HEK293 (cell line): ENCODE data around the gene EHD3.

Source experiments
- CTCF ChIA-PET: fragments of 350-600 bp; formaldehyde crosslinking; extraction: SDS; loops from one replicate; lab custom pipeline; 2021; ENCODE audit warnings: antibody characterized with exemption; lab: Yijun Ruan, JAX
- POLR2A ChIA-PET: fragments of 300-600 bp; formaldehyde crosslinking; extraction: SDS; loops from one replicate; lab custom pipeline; 2020; ENCODE audit warnings: antibody characterized with exemption, inconsistent platforms; lab: Yijun Ruan, JAX
- H3K27ac ChIP-seq: fragments of 200-500 bp; sonication (Bioruptor generic); 2 replicates; pipeline ENCODE4 v1.5.1; 2014; ENCODE audit warnings: low read depth, low read length, control low read depth, inconsistent platforms; ENCODE audit errors: extremely low read depth
- H3K36me3 ChIP-seq, 2 experiments: fragments of 200-500 bp in 1 of 2; sonication (Bioruptor generic) in 1 of 2; 1 replicate in 1 of 2; 2 replicates in 1 of 2; pipeline ENCODE4 v1.5.1; 2014 to 2017; ENCODE audit warnings: inconsistent platforms in 2 of 2, low read length in 2 of 2; ENCODE audit not compliant: control insufficient read depth in 2 of 2, insufficient read depth in 1 of 2
- H3K4me1 ChIP-seq: fragments of 200-500 bp; sonication (Bioruptor generic); 2 replicates; pipeline ENCODE4 v1.5.1; 2014; ENCODE audit warnings: mild to moderate bottlenecking, low read length, inconsistent platforms; ENCODE audit not compliant: control insufficient read depth, insufficient read depth
- H3K4me3 ChIP-seq: 2 replicates; pipeline ENCODE4 v1.5.1; 2011; ENCODE audit warnings: low read depth, mild to moderate bottlenecking, control low read depth, low read length, moderate library complexity
- H3K9me3 ChIP-seq: fragments of 200-500 bp; sonication (Bioruptor generic); 2 replicates; pipeline ENCODE4 v1.5.1; 2014; ENCODE audit warnings: low read depth, low read length, inconsistent platforms; ENCODE audit not compliant: control insufficient read depth, insufficient read depth
- BCL11B ChIP-seq: fragments of 450-650 bp; formaldehyde crosslinking; IDR thresholded peaks from 2 replicates; pipeline ENCODE4 v1.5.1; 2016; ENCODE audit warnings: low read depth, missing biosample characterization, missing genetic modification characterization
- FEZF1 ChIP-seq: fragments of 450-650 bp; formaldehyde crosslinking; IDR thresholded peaks from 2 replicates; pipeline ENCODE4 v1.5.1; 2016; ENCODE audit warnings: missing biosample characterization, missing genetic modification characterization
- GLI4 ChIP-seq: fragments of 450-650 bp; formaldehyde crosslinking; IDR thresholded peaks from 2 replicates; pipeline ENCODE4 v1.5.1; 2016; ENCODE audit warnings: missing biosample characterization, missing genetic modification characterization
- KLF1 ChIP-seq: fragments of 450-650 bp; formaldehyde crosslinking; IDR thresholded peaks from 2 replicates; pipeline ENCODE4 v1.5.1; 2016; ENCODE audit warnings: missing biosample characterization, missing genetic modification characterization
- OVOL3 ChIP-seq: fragments of 450-650 bp; formaldehyde crosslinking; IDR thresholded peaks from 2 replicates; pipeline ENCODE4 v1.5.1; 2016; ENCODE audit warnings: missing biosample characterization, missing genetic modification characterization
- PRDM10 ChIP-seq: fragments of 450-650 bp; formaldehyde crosslinking; IDR thresholded peaks from 2 replicates; pipeline ENCODE4 v1.5.1; 2016; ENCODE audit warnings: missing biosample characterization, missing genetic modification characterization
- ZBTB1 ChIP-seq: fragments of 450-650 bp; formaldehyde crosslinking; IDR thresholded peaks from 2 replicates; pipeline ENCODE4 v1.5.1; 2016; ENCODE audit warnings: missing biosample characterization, missing genetic modification characterization
- ZFP69B ChIP-seq: fragments of 450-650 bp; formaldehyde crosslinking; IDR thresholded peaks from 2 replicates; pipeline ENCODE4 v1.5.1; 2016; ENCODE audit warnings: missing biosample characterization, missing genetic modification characterization
- ZIC2 ChIP-seq: fragments of 450-650 bp; formaldehyde crosslinking; IDR thresholded peaks from 2 replicates; pipeline ENCODE4 v1.5.1; 2016; ENCODE audit warnings: missing biosample characterization, missing genetic modification characterization
- ZNF10 ChIP-seq: fragments of 450-650 bp; formaldehyde crosslinking; IDR thresholded peaks from 2 replicates; pipeline ENCODE4 v1.5.1; 2017; ENCODE audit warnings: missing biosample characterization, missing genetic modification characterization
- ZNF114 ChIP-seq: fragments of 450-650 bp; formaldehyde crosslinking; IDR thresholded peaks from 2 replicates; pipeline ENCODE4 v1.5.0; 2017; ENCODE audit warnings: missing biosample characterization, missing genetic modification characterization
- ZNF169 ChIP-seq: fragments of 450-650 bp; formaldehyde crosslinking; IDR thresholded peaks from 2 replicates; pipeline ENCODE4 v1.5.1; 2016; ENCODE audit warnings: missing biosample characterization, missing genetic modification characterization
- ZNF175 ChIP-seq: fragments of 450-650 bp; formaldehyde crosslinking; IDR thresholded peaks from 2 replicates; pipeline ENCODE4 v1.5.1; 2016; ENCODE audit warnings: missing biosample characterization, missing genetic modification characterization
- ZNF426 ChIP-seq: fragments of 450-650 bp; formaldehyde crosslinking; IDR thresholded peaks from 2 replicates; pipeline ENCODE4 v1.5.1; 2017; ENCODE audit warnings: missing biosample characterization, missing genetic modification characterization, mild to moderate bottlenecking, inconsistent platforms, moderate library complexity
- ZNF621 ChIP-seq: fragments of 450-650 bp; formaldehyde crosslinking; IDR thresholded peaks from 2 replicates; pipeline ENCODE4 v1.5.1; 2017; ENCODE audit warnings: missing biosample characterization, missing genetic modification characterization
- ZNF629 ChIP-seq: fragments of 450-650 bp; formaldehyde crosslinking; IDR thresholded peaks from 2 replicates; pipeline ENCODE4 v1.5.1; 2017; ENCODE audit warnings: missing biosample characterization, missing genetic modification characterization
- ZNF660 ChIP-seq: fragments of 450-650 bp; IDR thresholded peaks from 2 replicates; pipeline ENCODE4 v1.5.1; 2018; ENCODE audit warnings: missing biosample characterization, mild to moderate bottlenecking, missing genetic modification characterization
- ZNF830 ChIP-seq: fragments of 450-650 bp; IDR thresholded peaks from 2 replicates; pipeline ENCODE4 v1.5.0; 2018; ENCODE audit warnings: missing biosample characterization, missing genetic modification characterization, low read depth, mild to moderate bottlenecking, moderate library complexity
- TF ChIP-seq, protein P1 (sequence below): fragments of 450-650 bp; formaldehyde crosslinking; IDR thresholded peaks from 2 replicates; pipeline ENCODE4 v1.5.1; 2016; ENCODE audit warnings: missing biosample characterization, missing genetic modification characterization
- TF ChIP-seq, protein P2 (sequence below): fragments of 450-650 bp; formaldehyde crosslinking; IDR thresholded peaks from 2 replicates; pipeline ENCODE4 v1.5.1; 2017; ENCODE audit warnings: missing biosample characterization, missing genetic modification characterization
- TF ChIP-seq, protein P3 (sequence below): fragments of 450-650 bp; formaldehyde crosslinking; IDR thresholded peaks from 2 replicates; pipeline ENCODE4 v1.5.1; 2016; ENCODE audit warnings: missing biosample characterization, missing genetic modification characterization

EHD3 gene

GRCh38 chr2:31192396-31192795 lies 41.6 kb upstream of the EHD3 start:
- H3K36me3 ChIP-seq = no peaks in the 10 kb centered on the region
- no peak overlapping the region for H3K27ac ChIP-seq
- no peaks in the 10 kb centered on the region for H3K4me1 ChIP-seq
- no peaks in the 10 kb centered on the region for H3K9me3 ChIP-seq
- CTCF ChIA-PET = interaction anchor here (0.5 kb wide), 1 partner anchor 108 kb away, joined by 3 read pairs; no protein-coding TSS in a partner anchor
- no peak for TF ChIP-seq BCL11B (tag by site-specific recombination)
- TF ChIP-seq ZNF830 (tag by site-specific recombination) = no peak
- TF ChIP-seq, all 188 proteins: peak for 0
- POLR2A ChIA-PET = no interaction called here
- H3K4me3 ChIP-seq = no peak overlapping the region

GRCh38 chr2:31192851-31193392 lies 41.0 kb upstream of the EHD3 start:
- Histone ChIP-seq H3K36me3 (no peaks in the 10 kb centered on the region), H3K4me1 (no peaks in the 10 kb centered on the region), H3K4me3 (no peak overlapping the region), H3K27ac (no peak overlapping the region), H3K9me3 (no peaks in the 10 kb centered on the region)
- TF ChIP-seq PRDM10 (tag by site-specific recombination) (no peak), OVOL3 (tag by site-specific recombination) (no peak), ZNF169 (tag by site-specific recombination) (no peak), KLF1 (no peak), ZBTB1 (tag by site-specific recombination) (no peak), ZIC2 (tag by site-specific recombination) (no peak), ZNF426 (tag by site-specific recombination) (no peak), GLI4 (tag by site-specific recombination) (no peak), ZNF629 (tag by site-specific recombination) (no peak), ZNF175 (tag by site-specific recombination) (no peak), BCL11B (tag by site-specific recombination) (no peak), ZNF114 (tag by site-specific recombination) (no peak), ZNF10 (no peak), ZNF621 (tag by site-specific recombination) (no peak), FEZF1 (tag by site-specific recombination) (no peak), ZNF660 (tag by site-specific recombination) (no peak), ZNF830 (tag by site-specific recombination) (no peak)
- TF ChIP-seq, protein P1, sequence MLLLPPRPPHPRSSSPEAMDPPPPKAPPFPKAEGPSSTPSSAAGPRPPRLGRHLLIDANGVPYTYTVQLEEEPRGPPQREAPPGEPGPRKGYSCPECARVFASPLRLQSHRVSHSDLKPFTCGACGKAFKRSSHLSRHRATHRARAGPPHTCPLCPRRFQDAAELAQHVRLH (tag by site-specific recombination) = no peak
- CTCF ChIA-PET = interaction anchor here (0.5 kb wide), 1 partner anchor 107 kb away, joined by 3 read pairs; no protein-coding TSS in a partner anchor
- POLR2A ChIA-PET = no interaction called here

DNA sequence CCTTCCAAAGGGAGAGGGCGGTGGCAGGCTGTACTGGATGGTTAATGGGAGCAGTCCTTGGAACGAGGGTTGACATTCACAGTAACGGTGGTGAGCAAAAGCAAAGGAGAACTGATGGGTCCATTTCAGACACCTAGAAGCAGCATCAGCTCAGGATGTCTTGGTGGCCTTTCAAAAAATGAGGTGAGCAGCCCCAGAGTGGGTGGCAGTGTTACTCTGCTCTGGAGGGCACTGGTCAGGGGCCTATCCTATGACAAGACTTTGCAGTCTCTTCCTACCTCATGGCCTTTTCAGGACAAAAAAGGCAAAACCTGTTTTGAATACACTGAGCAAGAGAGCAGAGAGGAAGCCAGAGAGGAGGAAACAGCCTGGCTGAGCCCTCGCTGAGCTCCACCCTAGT lies 40.1 kb upstream of the EHD3 start:
- no peaks in the 10 kb centered on the region for H3K36me3 ChIP-seq
- no peak overlapping the region for H3K27ac ChIP-seq
- H3K4me1 ChIP-seq = no peaks in the 10 kb centered on the region
- CTCF ChIA-PET = interaction anchor here (0.6 to 1.2 kb wide), 2 partner anchors 24 to 1469 kb away, joined by 3 to 5 read pairs; no protein-coding TSS in a partner anchor
- POLR2A ChIA-PET = no interaction called here
- no peaks in the 10 kb centered on the region for H3K9me3 ChIP-seq
- H3K4me3 ChIP-seq = no peak overlapping the region
- TF ChIP-seq ZFP69B (tag by site-specific recombination) = no peak
- no peak for TF ChIP-seq ZNF10
- TF ChIP-seq, protein P2, sequence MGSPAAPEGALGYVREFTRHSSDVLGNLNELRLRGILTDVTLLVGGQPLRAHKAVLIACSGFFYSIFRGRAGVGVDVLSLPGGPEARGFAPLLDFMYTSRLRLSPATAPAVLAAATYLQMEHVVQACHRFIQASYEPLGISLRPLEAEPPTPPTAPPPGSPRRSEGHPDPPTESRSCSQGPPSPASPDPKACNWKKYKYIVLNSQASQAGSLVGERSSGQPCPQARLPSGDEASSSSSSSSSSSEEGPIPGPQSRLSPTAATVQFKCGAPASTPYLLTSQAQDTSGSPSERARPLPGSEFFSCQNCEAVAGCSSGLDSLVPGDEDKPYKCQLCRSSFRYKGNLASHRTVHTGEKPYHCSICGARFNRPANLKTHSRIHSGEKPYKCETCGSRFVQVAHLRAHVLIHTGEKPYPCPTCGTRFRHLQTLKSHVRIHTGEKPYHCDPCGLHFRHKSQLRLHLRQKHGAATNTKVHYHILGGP (tag by site-specific recombination) = no peak
- TF ChIP-seq, protein P3, sequence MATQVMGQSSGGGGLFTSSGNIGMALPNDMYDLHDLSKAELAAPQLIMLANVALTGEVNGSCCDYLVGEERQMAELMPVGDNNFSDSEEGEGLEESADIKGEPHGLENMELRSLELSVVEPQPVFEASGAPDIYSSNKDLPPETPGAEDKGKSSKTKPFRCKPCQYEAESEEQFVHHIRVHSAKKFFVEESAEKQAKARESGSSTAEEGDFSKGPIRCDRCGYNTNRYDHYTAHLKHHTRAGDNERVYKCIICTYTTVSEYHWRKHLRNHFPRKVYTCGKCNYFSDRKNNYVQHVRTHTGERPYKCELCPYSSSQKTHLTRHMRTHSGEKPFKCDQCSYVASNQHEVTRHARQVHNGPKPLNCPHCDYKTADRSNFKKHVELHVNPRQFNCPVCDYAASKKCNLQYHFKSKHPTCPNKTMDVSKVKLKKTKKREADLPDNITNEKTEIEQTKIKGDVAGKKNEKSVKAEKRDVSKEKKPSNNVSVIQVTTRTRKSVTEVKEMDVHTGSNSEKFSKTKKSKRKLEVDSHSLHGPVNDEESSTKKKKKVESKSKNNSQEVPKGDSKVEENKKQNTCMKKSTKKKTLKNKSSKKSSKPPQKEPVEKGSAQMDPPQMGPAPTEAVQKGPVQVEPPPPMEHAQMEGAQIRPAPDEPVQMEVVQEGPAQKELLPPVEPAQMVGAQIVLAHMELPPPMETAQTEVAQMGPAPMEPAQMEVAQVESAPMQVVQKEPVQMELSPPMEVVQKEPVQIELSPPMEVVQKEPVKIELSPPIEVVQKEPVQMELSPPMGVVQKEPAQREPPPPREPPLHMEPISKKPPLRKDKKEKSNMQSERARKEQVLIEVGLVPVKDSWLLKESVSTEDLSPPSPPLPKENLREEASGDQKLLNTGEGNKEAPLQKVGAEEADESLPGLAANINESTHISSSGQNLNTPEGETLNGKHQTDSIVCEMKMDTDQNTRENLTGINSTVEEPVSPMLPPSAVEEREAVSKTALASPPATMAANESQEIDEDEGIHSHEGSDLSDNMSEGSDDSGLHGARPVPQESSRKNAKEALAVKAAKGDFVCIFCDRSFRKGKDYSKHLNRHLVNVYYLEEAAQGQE = no peak
